Testis (tissue), 2 donors: ENCODE results near the gene BTRC.

Experiments used
- POLR2A ChIP-seq: fragments of 450-650 bp; IDR thresholded peaks from one replicate; pipeline ENCODE4 v1.6.1; 2017; ENCODE audit warnings: antibody characterized with exemption, mild to moderate bottlenecking, moderate library complexity
- TF ChIP-seq, protein P1 (sequence below), 3 experiments: fragments of 450-650 bp in 2 of 3; fragments of 200-600 bp in 1 of 3; sonication (generic) in 1 of 3; IDR thresholded peaks; one replicate each; pipeline ENCODE4 v1.5.1; 2016 to 2019; ENCODE audit warnings: antibody characterized with exemption in 3 of 3, mild to moderate bottlenecking in 2 of 3, moderate library complexity in 1 of 3

DNA sequence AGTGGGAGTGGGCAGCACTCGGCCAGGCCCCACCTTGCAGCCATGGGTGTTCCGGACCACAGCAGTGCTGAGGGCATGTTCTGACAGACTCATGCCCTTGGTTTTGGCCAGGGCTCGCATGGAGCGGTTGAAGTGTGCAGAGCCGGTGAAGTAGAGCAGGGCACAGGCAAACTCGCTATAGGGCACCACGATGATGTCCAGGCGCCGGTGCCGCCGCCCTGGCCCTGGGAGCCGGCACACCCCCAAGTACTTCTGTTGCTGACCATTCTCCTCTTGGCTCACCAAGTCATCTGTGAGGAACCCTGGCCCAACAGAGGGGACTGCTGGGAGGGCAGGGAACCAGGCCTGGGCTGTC lies 225.5 kb downstream of the BTRC start:
- TF ChIP-seq, protein P1, sequence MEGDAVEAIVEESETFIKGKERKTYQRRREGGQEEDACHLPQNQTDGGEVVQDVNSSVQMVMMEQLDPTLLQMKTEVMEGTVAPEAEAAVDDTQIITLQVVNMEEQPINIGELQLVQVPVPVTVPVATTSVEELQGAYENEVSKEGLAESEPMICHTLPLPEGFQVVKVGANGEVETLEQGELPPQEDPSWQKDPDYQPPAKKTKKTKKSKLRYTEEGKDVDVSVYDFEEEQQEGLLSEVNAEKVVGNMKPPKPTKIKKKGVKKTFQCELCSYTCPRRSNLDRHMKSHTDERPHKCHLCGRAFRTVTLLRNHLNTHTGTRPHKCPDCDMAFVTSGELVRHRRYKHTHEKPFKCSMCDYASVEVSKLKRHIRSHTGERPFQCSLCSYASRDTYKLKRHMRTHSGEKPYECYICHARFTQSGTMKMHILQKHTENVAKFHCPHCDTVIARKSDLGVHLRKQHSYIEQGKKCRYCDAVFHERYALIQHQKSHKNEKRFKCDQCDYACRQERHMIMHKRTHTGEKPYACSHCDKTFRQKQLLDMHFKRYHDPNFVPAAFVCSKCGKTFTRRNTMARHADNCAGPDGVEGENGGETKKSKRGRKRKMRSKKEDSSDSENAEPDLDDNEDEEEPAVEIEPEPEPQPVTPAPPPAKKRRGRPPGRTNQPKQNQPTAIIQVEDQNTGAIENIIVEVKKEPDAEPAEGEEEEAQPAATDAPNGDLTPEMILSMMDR (IDR thresholded peaks at IDR 0.05): no peak
- TF ChIP-seq POLR2A: no peak
